ENCODE measurements around the gene HACD3.

DNA sequence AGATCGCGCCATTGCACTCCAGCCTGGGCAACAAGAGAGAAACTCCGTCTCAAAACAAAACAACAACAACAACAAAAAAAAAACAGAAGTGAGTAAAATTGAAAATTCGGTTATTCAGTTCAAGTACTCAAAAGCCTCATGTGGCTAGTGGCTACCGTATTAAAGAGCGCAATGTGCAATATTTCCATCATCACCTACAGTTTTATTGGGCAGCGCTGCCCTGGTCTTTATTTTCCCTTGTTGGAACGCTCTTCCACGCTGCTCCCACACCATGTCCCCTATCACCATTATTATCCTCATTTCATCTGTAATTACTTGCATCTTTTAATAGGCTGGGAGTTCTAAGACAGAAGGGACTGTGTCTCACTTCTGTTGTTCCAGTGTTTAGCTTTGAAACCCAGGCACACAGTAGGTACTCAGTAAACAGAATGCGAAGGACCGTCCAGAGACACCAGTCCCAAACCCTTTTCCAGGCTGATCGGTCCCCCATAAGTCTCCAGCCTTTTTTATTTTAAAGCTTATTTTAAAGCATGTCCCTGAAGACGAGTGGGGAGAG lies 423 bp upstream of the HACD3 start:
- TF ChIP-seq LEF1 (IDR thresholded peaks at IDR 0.05; ENCODE audit: borderline replicate concordance) (no peak), FOXA1 (IDR thresholded peaks at IDR 0.05) (no peak), HDGF (IDR thresholded peaks at IDR 0.05; ENCODE audit: borderline replicate concordance) (no peak), TARDBP (IDR thresholded peaks at IDR 0.05) (no peak), FOXM1 (IDR thresholded peaks at IDR 0.05; ENCODE audit: borderline replicate concordance) (no peak), NFRKB (IDR thresholded peaks at IDR 0.05) (no peak), ELF4 (IDR thresholded peaks at IDR 0.05) (no peak), ARNT (IDR thresholded peaks at IDR 0.05) (no peak)
